Measurements from ENCODE around the gene NOG. TPM values are rescaled to one million over a fixed set of nuclear protein-coding genes. Genes with fewer than 3 reads are reported as not detected.

The NOG gene
- total and polyA plus RNA-seq, 2 experiments from 2014 or later: 9.5 to 10.7 TPM

DNA sequence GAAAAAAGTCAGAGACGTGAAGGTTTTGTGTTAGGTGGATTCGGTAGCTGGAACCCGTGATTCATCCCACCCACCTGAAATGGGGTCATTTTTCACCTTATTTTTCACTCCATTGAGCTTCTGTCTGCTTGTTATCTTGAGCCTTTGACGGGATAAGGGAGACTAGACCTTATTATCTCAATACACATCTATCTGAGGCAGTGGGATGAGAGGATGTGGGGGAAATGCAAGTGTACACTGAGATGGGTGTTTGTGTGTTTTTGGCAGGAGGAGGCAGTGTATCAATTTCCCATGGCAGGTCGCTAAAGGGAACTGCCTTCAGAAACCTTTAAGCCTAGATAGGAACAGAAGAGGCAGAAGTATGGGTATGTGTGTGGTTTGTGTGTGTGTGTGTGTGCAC is 6.2 kb upstream of the NOG start:
- Histone ChIP-seq H3K4me3 (no peak overlapping the region), H3K4me2 (no peak overlapping the region), H3K4me1 (ENCODE audit: insufficient read depth) (peaks cover 3% of the 10 kb centered on the region), H3K9me3 (ENCODE audit: low read depth) (no peaks in the 10 kb centered on the region), H3K36me3 (replicated peaks; ENCODE audit: insufficient read depth, low read depth) (no peaks in the 10 kb centered on the region), H3K27me3 (peaks cover 43% of the 10 kb centered on the region), H2AFZ (no peak overlapping the region), H3K79me2 (no peaks in the 10 kb centered on the region), H3K27ac (no peak overlapping the region), H3K9me2 (replicated peaks; ENCODE audit: insufficient read depth) (no peaks in the 10 kb centered on the region), H4K20me1 (ENCODE audit: insufficient read depth, poor library complexity, severe bottlenecking) (no peaks in the 10 kb centered on the region)
- WGBS (ENCODE audit: low lambda C conversion rate, missing lambda C conversion rate): 71% methylated on average over 5 of the region's 5 CpGs
- no peak for DNase-seq (ENCODE audit: low spot score)
- TF ChIP-seq EZH2 (IDR thresholded peaks at IDR 0.05; ENCODE audit: borderline replicate concordance): no peak

DNA sequence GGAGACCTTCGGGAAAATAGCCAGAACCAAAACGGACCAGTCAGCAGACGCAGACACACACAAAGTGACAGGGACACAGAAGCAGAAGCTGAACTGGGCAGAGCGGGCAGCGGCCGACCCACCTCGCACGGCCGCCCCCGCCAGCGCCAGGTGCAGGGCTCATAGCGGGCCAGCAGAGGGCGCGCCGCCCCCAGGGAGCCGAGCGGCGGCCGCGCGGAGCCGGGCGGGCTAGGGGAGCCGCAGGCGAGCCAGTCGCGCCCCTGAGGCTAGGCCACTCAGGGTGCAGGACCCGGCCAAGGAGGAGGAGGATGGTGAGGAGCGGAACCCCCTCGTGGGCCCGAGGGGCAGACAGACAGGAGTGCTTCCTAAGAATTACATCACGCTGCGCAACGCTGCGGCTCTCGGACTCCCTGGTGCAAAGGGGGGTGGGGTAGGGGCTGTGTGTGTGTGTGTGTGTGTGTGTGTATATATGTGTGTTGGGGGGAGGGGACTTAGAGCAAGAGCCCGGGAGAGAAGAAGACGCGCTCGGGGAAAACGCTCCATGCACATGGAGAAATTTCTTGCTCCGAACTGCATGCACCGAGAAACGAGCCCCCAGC is 913 bp upstream of the NOG start:
- no peaks in the 10 kb centered on the region for H3K79me2 ChIP-seq
- TF ChIP-seq, protein P1, sequence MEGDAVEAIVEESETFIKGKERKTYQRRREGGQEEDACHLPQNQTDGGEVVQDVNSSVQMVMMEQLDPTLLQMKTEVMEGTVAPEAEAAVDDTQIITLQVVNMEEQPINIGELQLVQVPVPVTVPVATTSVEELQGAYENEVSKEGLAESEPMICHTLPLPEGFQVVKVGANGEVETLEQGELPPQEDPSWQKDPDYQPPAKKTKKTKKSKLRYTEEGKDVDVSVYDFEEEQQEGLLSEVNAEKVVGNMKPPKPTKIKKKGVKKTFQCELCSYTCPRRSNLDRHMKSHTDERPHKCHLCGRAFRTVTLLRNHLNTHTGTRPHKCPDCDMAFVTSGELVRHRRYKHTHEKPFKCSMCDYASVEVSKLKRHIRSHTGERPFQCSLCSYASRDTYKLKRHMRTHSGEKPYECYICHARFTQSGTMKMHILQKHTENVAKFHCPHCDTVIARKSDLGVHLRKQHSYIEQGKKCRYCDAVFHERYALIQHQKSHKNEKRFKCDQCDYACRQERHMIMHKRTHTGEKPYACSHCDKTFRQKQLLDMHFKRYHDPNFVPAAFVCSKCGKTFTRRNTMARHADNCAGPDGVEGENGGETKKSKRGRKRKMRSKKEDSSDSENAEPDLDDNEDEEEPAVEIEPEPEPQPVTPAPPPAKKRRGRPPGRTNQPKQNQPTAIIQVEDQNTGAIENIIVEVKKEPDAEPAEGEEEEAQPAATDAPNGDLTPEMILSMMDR (IDR thresholded peaks at IDR 0.05; ENCODE audit: poor library complexity): peak; percentile 84
- no peak for TF ChIP-seq EZH2 (IDR thresholded peaks at IDR 0.05; ENCODE audit: borderline replicate concordance)
- WGBS (ENCODE audit: low lambda C conversion rate, missing lambda C conversion rate): under 1% methylated on average over 36 of the region's 44 CpGs
- H3K4me1 ChIP-seq (ENCODE audit: insufficient read depth): peaks cover 15% of the 10 kb centered on the region
- H3K9me3 ChIP-seq (ENCODE audit: low read depth): no peaks in the 10 kb centered on the region
- peak; percentile 82 for DNase-seq (ENCODE audit: low spot score)
- no peaks in the 10 kb centered on the region for H3K9me2 ChIP-seq (replicated peaks; ENCODE audit: insufficient read depth)
- H3K27me3 ChIP-seq: peaks cover 69% of the 10 kb centered on the region
- H4K20me1 ChIP-seq (ENCODE audit: insufficient read depth, poor library complexity, severe bottlenecking): no peaks in the 10 kb centered on the region
- H2AFZ ChIP-seq: peak overlapping the region; percentile 75
- no peaks in the 10 kb centered on the region for H3K36me3 ChIP-seq (replicated peaks; ENCODE audit: insufficient read depth, low read depth)
- peak overlapping the region; percentile 52 for H3K4me3 ChIP-seq
- H3K27ac ChIP-seq: peak overlapping the region; percentile 85
- peak overlapping the region; percentile 99 for H3K4me2 ChIP-seq

DNA sequence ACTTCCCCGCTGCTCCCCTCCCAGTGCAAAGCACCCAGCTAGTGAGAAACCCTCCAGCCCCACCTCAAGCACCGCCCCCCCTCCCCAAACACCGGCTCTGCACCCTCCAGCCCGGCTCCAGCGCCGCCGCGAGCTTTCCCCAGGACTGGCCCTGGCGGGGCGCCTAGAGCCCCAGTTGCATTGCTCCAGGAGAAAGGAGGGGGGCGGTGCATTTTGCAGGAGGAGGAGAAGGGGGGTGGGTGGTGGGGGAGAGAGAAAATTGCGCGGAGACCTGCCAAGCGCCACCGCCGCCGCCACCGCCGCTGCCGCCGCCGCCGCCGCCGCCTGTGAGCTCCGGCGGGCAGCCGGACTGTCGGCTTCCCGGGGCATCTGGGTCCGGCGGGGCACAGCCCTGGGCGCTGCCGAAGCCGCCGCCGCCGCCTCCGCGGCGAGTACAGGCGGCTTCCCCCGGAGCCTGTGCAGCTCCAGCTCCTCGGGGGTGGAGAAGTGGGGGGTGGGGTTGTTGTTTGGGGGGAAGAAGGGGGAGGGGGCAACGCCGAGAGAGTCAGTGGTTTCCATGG is 333 bp upstream of the NOG start:
- H4K20me1 ChIP-seq (ENCODE audit: insufficient read depth, poor library complexity, severe bottlenecking): no peaks in the 10 kb centered on the region
- no peak for TF ChIP-seq EZH2phosphoT487 (IDR thresholded peaks at IDR 0.05; ENCODE audit: low read depth, severe bottlenecking, unreplicated experiment)
- no peak for TF ChIP-seq EZH2 (IDR thresholded peaks at IDR 0.05; ENCODE audit: borderline replicate concordance)
- TF ChIP-seq, protein P1 (IDR thresholded peaks at IDR 0.05; ENCODE audit: poor library complexity): no peak
- peak; percentile 79 for DNase-seq (ENCODE audit: low spot score)
- H3K4me2 ChIP-seq: peak overlapping the region; percentile 99
- no peaks in the 10 kb centered on the region for H3K79me2 ChIP-seq
- peak overlapping the region; percentile 85 for H3K27ac ChIP-seq
- peaks cover 75% of the 10 kb centered on the region for H3K27me3 ChIP-seq
- H3K36me3 ChIP-seq (replicated peaks; ENCODE audit: insufficient read depth, low read depth): no peaks in the 10 kb centered on the region
- H3K4me3 ChIP-seq: peak overlapping the region; percentile 52
- WGBS (ENCODE audit: low lambda C conversion rate, missing lambda C conversion rate): 0% methylated on average over 24 of the region's 46 CpGs
- peak overlapping the region; percentile 75 for H2AFZ ChIP-seq
- H3K4me1 ChIP-seq (ENCODE audit: insufficient read depth): peaks cover 17% of the 10 kb centered on the region
- no peaks in the 10 kb centered on the region for H3K9me3 ChIP-seq (ENCODE audit: low read depth)
- no peaks in the 10 kb centered on the region for H3K9me2 ChIP-seq (replicated peaks; ENCODE audit: insufficient read depth)

DNA sequence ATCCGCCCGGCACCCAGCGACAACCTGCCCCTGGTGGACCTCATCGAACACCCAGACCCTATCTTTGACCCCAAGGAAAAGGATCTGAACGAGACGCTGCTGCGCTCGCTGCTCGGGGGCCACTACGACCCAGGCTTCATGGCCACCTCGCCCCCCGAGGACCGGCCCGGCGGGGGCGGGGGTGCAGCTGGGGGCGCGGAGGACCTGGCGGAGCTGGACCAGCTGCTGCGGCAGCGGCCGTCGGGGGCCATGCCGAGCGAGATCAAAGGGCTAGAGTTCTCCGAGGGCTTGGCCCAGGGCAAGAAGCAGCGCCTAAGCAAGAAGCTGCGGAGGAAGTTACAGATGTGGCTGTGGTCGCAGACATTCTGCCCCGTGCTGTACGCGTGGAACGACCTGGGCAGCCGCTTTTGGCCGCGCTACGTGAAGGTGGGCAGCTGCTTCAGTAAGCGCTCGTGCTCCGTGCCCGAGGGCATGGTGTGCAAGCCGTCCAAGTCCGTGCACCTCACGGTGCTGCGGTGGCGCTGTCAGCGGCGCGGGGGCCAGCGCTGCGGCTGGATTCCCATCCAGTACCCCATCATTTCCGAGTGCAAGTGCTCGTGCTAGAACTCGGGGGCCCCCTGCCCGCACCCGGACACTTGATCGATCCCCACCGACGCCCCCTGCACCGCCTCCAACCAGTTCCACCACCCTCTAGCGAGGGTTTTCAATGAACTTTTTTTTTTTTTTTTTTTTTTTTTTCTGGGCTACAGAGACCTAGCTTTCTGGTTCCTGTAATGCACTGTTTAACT is 1.0 kb downstream of the NOG start:
- Histone ChIP-seq H3K9me2 (replicated peaks; ENCODE audit: insufficient read depth) (no peaks in the 10 kb centered on the region), H4K20me1 (ENCODE audit: insufficient read depth, poor library complexity, severe bottlenecking) (no peaks in the 10 kb centered on the region), H2AFZ (peak overlapping the region; percentile 75), H3K4me3 (peak overlapping the region; percentile 52), H3K27me3 (peaks cover 73% of the 10 kb centered on the region), H3K27ac (peak overlapping the region; percentile 85), H3K9me3 (ENCODE audit: low read depth) (no peaks in the 10 kb centered on the region), H3K79me2 (no peaks in the 10 kb centered on the region), H3K4me2 (peak overlapping the region; percentile 99), H3K4me1 (ENCODE audit: insufficient read depth) (peaks cover 17% of the 10 kb centered on the region), H3K36me3 (replicated peaks; ENCODE audit: insufficient read depth, low read depth) (no peaks in the 10 kb centered on the region)
- TF ChIP-seq EZH2phosphoT487 (IDR thresholded peaks at IDR 0.05; ENCODE audit: low read depth, severe bottlenecking, unreplicated experiment) (no peak), EZH2 (IDR thresholded peaks at IDR 0.05; ENCODE audit: borderline replicate concordance) (peak; percentile 52)
- peak; percentile 36 for DNase-seq (ENCODE audit: low spot score)
- 1% methylated on average over 60 of the region's 61 CpGs for WGBS (ENCODE audit: low lambda C conversion rate, missing lambda C conversion rate)
